Muscle of leg (tissue), 9 donors: ENCODE data around the gene OGT. TPM values are rescaled to one million over a fixed set of nuclear protein-coding genes. Genes with fewer than 3 reads are reported as not detected.

ENCODE experiments used
- polyA plus RNA-seq, 8 donors: library from polyadenylated mRNA; unstranded; fragments of 120-200 nt; gene quantifications; one replicate each; pipeline versions ENCODE4 v1.2.1 to v1.2.3, GENCODE V29; 2013; ENCODE audit warnings: inconsistent platforms in 1 of 8, low replicate concordance in 1 of 8; ENCODE audit not compliant: insufficient read length in 8 of 8, insufficient read depth in 1 of 8
- total RNA-seq: library from RNA; stranded (reverse); fragments of 120-200 nt; gene quantifications from one replicate; pipeline ENCODE4 v1.2.4, GENCODE V29; 2013

Gene OGT
- total and polyA plus RNA-seq, 9 donors: 74.7 to 186 (median 104) TPM

Other genes starting within 250 kb of the OGT start
- 285 TPM for gene NONO, start 249.5 kb upstream of the OGT start, total RNA-seq
- 100 to 1,000 TPM; 289 to 402 (median 376) TPM for gene NONO, start 249.5 kb upstream of the OGT start, polyA plus RNA-seq
- gene ITGB1BP2, start 231.4 kb upstream of the OGT start, total RNA-seq: 140 TPM
- gene ITGB1BP2, start 231.4 kb upstream of the OGT start, polyA plus RNA-seq: 100 to 1,000 TPM in 7 of 8 donors, 10 to 100 TPM in 1; 89.9 to 152 (median 125) TPM
- gene TAF1, start 166.7 kb upstream of the OGT start, total RNA-seq: 27.0 TPM
- 10 to 100 TPM; 19.1 to 32.9 (median 27.6) TPM for gene TAF1, start 166.7 kb upstream of the OGT start, polyA plus RNA-seq
- 2.9 TPM for gene GCNA, start 45.3 kb downstream of the OGT start, total RNA-seq
- 1 to 10 TPM; 1.7 to 3.4 (median 2.0) TPM for gene GCNA, start 45.3 kb downstream of the OGT start, polyA plus RNA-seq
- gene CXCR3, start 85.4 kb downstream of the OGT start, total RNA-seq: not detected
- under 1 TPM in 6 of 8 donors, not detected in 2; 0.08 to 0.23 (median 0.10) TPM for gene CXCR3, start 85.4 kb downstream of the OGT start, polyA plus RNA-seq
- not detected for gene CXorf49, start 185.2 kb downstream of the OGT start, total RNA-seq
- under 1 TPM in 1 of 8 donors, not detected in 7; 0.09 TPM for gene CXorf49, start 185.2 kb downstream of the OGT start, polyA plus RNA-seq
- not detected for gene CXorf49B, start 230.2 kb downstream of the OGT start, total RNA-seq
- under 1 TPM in 1 of 8 donors, not detected in 7; 0.09 TPM for gene CXorf49B, start 230.2 kb downstream of the OGT start, polyA plus RNA-seq